Stimulated activated CD8-positive, alpha-beta memory T cell treated with anti-CD3 and anti-CD28 coated beads, Interleukin-7, amount 100 ng/mL, for 4 hours (primary cell): Measurements from ENCODE around the gene MINDY2.

Experiments used
- DNase-seq, 2 donors: peaks; one replicate each; pipeline ENCODE4 v3.0.0-alpha.2; 2020; ENCODE audit warnings: low read depth in 2 of 2

The MINDY2 gene, protein sequence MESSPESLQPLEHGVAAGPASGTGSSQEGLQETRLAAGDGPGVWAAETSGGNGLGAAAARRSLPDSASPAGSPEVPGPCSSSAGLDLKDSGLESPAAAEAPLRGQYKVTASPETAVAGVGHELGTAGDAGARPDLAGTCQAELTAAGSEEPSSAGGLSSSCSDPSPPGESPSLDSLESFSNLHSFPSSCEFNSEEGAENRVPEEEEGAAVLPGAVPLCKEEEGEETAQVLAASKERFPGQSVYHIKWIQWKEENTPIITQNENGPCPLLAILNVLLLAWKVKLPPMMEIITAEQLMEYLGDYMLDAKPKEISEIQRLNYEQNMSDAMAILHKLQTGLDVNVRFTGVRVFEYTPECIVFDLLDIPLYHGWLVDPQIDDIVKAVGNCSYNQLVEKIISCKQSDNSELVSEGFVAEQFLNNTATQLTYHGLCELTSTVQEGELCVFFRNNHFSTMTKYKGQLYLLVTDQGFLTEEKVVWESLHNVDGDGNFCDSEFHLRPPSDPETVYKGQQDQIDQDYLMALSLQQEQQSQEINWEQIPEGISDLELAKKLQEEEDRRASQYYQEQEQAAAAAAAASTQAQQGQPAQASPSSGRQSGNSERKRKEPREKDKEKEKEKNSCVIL

DNA sequence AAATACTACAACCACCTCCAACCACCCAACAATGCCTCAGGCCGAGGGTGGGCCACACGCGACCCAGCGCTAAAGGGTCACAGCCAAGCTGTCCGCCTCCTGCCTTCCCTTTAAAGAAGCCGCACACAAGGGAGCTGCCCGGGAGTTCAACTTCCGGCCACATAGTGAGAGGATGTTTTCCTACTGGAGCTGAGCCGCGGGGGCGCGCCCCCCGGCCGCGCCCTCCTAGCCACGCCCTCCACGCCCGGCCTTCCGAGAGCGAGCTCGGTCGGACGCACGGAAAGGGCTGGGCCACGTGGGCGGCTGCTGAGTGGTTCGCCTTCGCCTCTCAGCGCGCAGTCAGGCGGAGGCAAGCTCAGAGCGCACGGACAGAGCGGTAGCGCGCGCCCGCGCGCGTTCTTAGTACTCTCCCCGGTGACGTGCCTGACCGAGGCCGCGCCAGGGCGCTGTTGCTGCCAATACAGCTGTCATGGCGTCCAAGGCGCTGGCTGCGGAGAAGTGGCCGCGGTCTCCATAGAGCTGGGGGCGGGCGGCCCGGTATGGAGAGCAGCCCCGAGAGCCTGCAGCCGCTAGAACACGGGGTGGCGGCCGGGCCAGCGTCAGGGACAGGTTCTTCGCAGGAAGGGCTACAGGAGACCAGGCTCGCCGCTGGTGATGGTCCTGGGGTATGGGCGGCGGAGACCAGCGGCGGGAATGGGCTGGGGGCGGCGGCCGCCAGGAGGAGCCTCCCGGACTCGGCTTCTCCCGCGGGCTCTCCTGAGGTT, at the start of gene MINDY2:
Gene MINDY2, plus strand, starts transcription at position 446 of the 764 bp plus-strand sequence. Its CDS starts 94 bp downstream, at position 540.
- DNase-seq = peak; percentile 85 to 94

- DNase-seq = no peak
Observed at GRCh38 chr15:58724466-58724865, 46.6 kb upstream of the MINDY2 start.

GRCh38 chr15:58726867-58727266, 44.2 kb upstream of the MINDY2 start:
- no peak for DNase-seq

GRCh38 chr15:58731756-58732535, 39.2 kb upstream of the MINDY2 start:
- DNase-seq = no peak

DNA sequence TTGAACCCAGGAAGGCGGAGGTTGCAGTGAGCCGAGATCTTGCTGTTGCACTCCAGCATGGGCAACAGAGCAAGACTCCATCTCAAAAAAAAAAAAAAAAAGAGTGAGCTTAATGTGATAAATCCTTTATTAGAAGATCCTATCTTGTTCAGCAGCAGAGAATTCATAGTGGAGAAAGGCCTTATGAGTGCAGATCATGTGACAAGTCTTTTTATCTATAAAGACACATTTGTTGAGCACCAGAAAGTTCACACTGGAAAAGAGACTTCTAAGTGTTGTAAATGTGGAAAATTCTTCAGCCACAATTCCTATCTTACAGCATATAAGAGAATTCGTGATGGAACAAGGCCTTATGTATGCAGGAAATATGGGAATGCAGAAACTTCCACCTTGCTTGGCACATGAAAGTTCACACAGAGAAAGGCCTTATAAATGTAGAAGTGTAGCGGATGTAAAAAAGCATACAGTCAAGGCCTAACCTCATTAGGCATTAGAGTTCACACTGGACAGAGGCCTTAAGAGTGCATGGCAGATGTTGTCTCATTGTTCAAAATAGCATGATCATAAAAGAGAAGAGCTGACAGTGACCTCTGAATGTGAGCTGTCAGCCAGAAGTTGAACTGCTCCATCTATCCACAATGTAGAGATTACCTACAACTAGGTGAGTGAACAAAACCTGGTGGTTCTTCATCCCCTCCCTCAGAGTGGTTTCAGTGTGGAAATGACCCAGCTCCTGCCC, 38.3 kb upstream of the MINDY2 start:
- no peak for DNase-seq

DNA sequence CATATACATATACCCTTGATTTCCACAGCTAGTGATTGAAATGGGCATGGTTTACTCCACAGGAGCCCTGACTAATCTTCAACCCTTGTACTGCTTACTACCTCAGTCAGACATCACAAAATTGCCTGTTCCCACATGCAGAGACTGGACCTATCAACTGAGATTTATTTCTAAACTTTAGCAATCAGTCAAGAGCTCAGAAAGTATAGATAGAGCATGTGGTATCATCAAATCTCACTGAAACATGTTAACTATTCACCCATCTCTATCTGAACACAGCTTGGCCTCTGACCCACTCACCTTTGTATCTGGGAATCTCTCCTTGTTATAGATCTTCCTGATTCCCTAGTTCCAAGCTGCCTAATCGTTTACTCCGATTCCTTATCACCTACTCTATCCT, 36.2 kb upstream of the MINDY2 start:
- no peak for DNase-seq

DNA sequence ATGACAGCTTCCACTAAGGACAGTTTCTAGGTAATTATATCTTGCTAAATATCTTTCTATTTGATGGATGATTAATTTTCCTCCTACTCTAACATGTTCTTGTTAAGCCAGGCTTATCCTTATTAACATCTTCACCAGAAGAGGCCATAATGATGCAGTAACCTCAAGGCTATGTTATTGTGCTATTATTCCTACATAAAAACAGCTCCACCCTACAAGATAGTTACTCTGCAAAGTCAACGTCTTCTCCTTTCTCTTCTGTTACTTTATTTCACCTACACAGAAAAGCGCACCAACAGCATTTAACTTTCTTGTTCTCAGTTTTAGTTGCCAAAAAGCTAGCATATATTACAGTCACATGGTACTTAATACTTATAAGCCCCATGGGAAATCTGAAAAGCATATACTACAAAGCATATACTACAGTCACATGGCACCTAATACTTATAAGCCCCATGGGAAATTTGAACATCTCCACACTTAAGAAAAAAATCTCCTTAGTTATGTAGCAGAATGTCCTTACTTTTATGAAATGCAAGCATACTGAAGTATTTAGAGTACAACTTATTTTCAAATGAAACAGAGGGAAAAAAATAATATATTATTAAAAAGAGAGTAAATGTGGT, 35.0 kb upstream of the MINDY2 start:
- DNase-seq = no peak

DNA sequence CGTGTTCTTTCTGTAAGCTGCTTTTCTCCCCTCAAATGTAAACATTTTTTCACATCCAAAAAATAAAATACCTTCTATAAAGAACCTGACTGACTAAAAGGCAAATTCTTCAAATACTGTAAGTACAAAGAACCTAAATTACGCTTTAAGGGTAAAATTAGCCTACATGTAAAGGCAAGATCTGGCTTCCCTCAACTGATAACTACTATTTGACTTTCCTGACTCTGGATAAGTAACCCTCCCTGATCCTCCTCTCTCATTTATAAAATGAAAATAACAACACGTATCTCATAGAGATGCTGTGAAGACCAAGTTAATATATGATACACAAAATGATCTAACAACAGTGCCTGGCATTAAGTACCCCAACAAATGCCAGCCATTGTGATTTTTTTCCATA, 33.8 kb upstream of the MINDY2 start:
- DNase-seq = no peak

GRCh38 chr15:58738046-58738707, 32.9 kb upstream of the MINDY2 start:
- DNase-seq = no peak

DNA sequence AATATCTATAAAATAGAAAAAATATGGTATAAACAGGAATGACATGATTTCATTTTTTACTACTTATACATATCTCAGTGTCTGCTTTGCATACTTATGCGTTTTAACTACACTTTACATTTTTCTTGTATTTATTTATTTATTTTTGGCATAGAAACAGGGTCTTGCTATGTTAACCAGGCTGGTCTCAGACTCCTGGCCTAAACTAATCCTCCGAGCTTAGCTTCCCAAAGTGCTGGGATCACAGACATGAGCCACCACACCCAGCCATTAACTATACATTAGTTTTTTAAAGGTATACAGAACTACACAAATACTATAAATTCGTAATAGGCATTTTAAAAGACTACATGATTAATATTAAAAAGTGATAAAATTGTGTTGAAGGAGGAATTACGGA, 30.7 kb upstream of the MINDY2 start:
- DNase-seq = no peak

- no peak for DNase-seq
Observed at GRCh38 chr15:58741032-58741431, 30.1 kb upstream of the MINDY2 start.

GRCh38 chr15:58742022-58742813, 28.9 kb upstream of the MINDY2 start:
- DNase-seq = no peak

- DNase-seq = no peak
Observed at GRCh38 chr15:58742819-58743502, 28.1 kb upstream of the MINDY2 start.

- DNase-seq = no peak
Observed at GRCh38 chr15:58746174-58746573, 24.9 kb upstream of the MINDY2 start.

GRCh38 chr15:58748040-58748851, 22.9 kb upstream of the MINDY2 start:
- no peak for DNase-seq

DNA sequence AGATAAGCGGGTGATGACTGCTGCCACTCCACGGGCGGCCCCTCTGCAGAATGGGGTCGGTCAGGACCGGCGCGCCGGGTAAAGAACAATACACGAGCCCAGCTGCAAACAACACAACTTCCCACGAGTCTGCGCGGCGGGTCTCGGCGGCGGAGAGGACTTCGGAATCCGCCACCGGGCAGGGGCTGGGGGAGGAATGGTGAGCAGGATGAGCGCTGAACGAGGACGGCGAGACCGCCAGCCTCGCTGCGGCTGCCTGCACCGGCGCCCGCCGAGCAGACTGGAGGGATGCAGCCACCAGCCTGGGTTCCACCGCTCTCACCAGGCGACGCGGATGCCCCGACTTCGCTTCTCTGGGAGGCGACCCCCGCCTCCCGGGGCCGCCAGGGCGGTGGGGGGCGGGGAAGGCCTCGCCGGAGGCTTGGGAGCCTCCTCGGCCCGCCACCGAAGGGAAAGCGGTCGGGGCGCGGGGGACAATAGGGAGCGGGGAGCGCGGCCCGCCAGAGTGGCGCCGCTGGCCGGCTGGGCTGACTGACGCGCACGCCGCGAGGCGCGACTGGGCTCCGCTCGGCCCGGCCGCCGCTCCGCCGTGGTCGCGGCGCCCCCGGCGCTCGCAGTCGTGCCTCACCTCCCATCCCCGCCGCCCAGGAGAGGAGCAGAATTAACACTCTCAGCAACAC, 22.1 kb upstream of the MINDY2 start:
- DNase-seq = peak in 1 of 2 donors; percentile 28
